Thoracic aorta (tissue), 2 donors: ENCODE results near the gene LMO7. TPM values are rescaled to one million over a fixed set of nuclear protein-coding genes. Genes with fewer than 3 reads are reported as not detected.
"Not testable (repeated sequence)": the region's sequence is repeated elsewhere in the genome, so short reads cannot be mapped to it uniquely, and the experiment has no call there.

Experiments used
- ATAC-seq: fragments of 150-250 bp; one replicate; pipeline ENCODE4 v1.8.0; 2017; ENCODE audit warnings: low read depth; ENCODE audit not compliant: insufficient number of reproducible peaks, low FRiP score
- DNase-seq: peaks from one replicate; pipeline ENCODE4 v3.0.0-alpha.2; 2020; ENCODE audit warnings: low spot score
- H3K27ac ChIP-seq, 2 donors: fragments of 200-600 bp; sonication (generic); 1 replicate in 1 of 2; 2 replicates in 1 of 2; pipeline ENCODE4 v1.5.1; 2016; ENCODE audit warnings: mild to moderate bottlenecking in 2 of 2, moderate library complexity in 2 of 2
- H3K27me3 ChIP-seq: fragments of 200-600 bp; sonication (generic); replicated peaks from 2 replicates; pipeline ENCODE4 v1.6.0; 2016; ENCODE audit warnings: mild to moderate bottlenecking; ENCODE audit not compliant: insufficient read depth
- H3K36me3 ChIP-seq: fragments of 200-600 bp; sonication (generic); one replicate; pipeline ENCODE4 v1.5.1; 2016
- H3K4me1 ChIP-seq, 2 donors: fragments of 200-600 bp; sonication (generic); 1 replicate in 1 of 2; 2 replicates in 1 of 2; pipeline versions ENCODE4 v1.5.1 to v1.6.0; 2016; ENCODE audit warnings: low read depth in 2 of 2, mild to moderate bottlenecking in 1 of 2; ENCODE audit not compliant: control insufficient read depth in 1 of 2
- H3K4me3 ChIP-seq: fragments of 200-600 bp; sonication (generic); 2 replicates; pipeline ENCODE4 v1.5.1; 2016; ENCODE audit warnings: mild to moderate bottlenecking
- H3K9me3 ChIP-seq: fragments of 200-600 bp; sonication (generic); 2 replicates; pipeline ENCODE4 v1.5.1; 2016
- CTCF ChIP-seq: fragments of 200-600 bp; sonication (generic); IDR thresholded peaks from one replicate; pipeline ENCODE4 v1.5.1; 2019; ENCODE audit warnings: antibody characterized with exemption
- total RNA-seq, 2 donors: library from RNA; depleted of rRNA; stranded (reverse); fragments of >200 nt; gene quantifications; one replicate each; pipeline versions ENCODE4 v1.1.0 to v1.2.3, GENCODE V29; 2016

Gene LMO7
- total RNA-seq, 2 donors from 2014 or later = 76.3 to 89.9 TPM

GRCh38 chr13:75771818-75772217 lies 135.7 kb downstream of the LMO7 start:
- no peaks in the 10 kb centered on the region for H3K27me3 ChIP-seq
- no peak for TF ChIP-seq CTCF
- no peak overlapping the region for H3K4me3 ChIP-seq
- peaks cover 0 to 39% of the 10 kb centered on the region in 2 donors for H3K4me1 ChIP-seq
- H3K9me3 ChIP-seq = no peaks in the 10 kb centered on the region
- H3K27ac ChIP-seq = no peak overlapping the region
- DNase-seq (no peak), ATAC-seq (no peak)
- H3K36me3 ChIP-seq = no peaks in the 10 kb centered on the region

- Histone ChIP-seq H3K4me3 (no peak overlapping the region), H3K36me3 (no peaks in the 10 kb centered on the region), H3K27me3 (no peaks in the 10 kb centered on the region), H3K9me3 (no peaks in the 10 kb centered on the region), H3K4me1 (peaks cover 0 to 40% of the 10 kb centered on the region in 2 donors), H3K27ac (no peak overlapping the region)
- TF ChIP-seq CTCF = no peak
- DNase-seq (no peak), ATAC-seq (no peak)
Observed at GRCh38 chr13:75774176-75774575, 138.0 kb downstream of the LMO7 start.

- no peak overlapping the region for H3K4me3 ChIP-seq
- H3K27ac ChIP-seq = no peak overlapping the region
- no peak for DNase-seq
- no peak for TF ChIP-seq CTCF
- no peaks in the 10 kb centered on the region for H3K9me3 ChIP-seq
- H3K36me3 ChIP-seq = no peaks in the 10 kb centered on the region
- no peaks in the 10 kb centered on the region for H3K27me3 ChIP-seq
- H3K4me1 ChIP-seq = peaks cover 0 to 20% of the 10 kb centered on the region in 2 donors
- ATAC-seq = no peak
Observed at GRCh38 chr13:75776550-75776949, 140.4 kb downstream of the LMO7 start.

GRCh38 chr13:75779393-75779792 lies 143.3 kb downstream of the LMO7 start:
- Histone ChIP-seq H3K4me3 (no peak overlapping the region), H3K9me3 (no peaks in the 10 kb centered on the region)
- TF ChIP-seq CTCF = no peak

GRCh38 chr13:75780103-75780502 lies 144.0 kb downstream of the LMO7 start:
- not testable (repeated sequence) for ATAC-seq, H3K4me3 ChIP-seq, H3K27ac ChIP-seq, H3K36me3 ChIP-seq, H3K27me3 ChIP-seq, DNase-seq, H3K9me3 ChIP-seq
- H3K4me1 ChIP-seq = peaks cover 7 to 26% of the 10 kb centered on the region in 2 donors

More at GRCh38 chr13:75779393-75779792, 143.3 kb downstream of the LMO7 start:
- H3K27ac ChIP-seq = no peak overlapping the region
- H3K27me3 ChIP-seq = no peaks in the 10 kb centered on the region
- H3K36me3 ChIP-seq = no peaks in the 10 kb centered on the region
- ATAC-seq = no peak
- H3K4me1 ChIP-seq = peaks cover 0 to 20% of the 10 kb centered on the region in 2 donors
- no peak for DNase-seq

GRCh38 chr13:75782985-75783384 lies 146.9 kb downstream of the LMO7 start:
- TF ChIP-seq CTCF = no peak

More at GRCh38 chr13:75782985-75783384, 146.9 kb downstream of the LMO7 start:
- no peaks in the 10 kb centered on the region for H3K9me3 ChIP-seq
- H3K4me3 ChIP-seq = no peak overlapping the region
- DNase-seq (no peak), ATAC-seq (no peak)
- H3K4me1 ChIP-seq = peaks cover 8 to 45% of the 10 kb centered on the region in 2 donors
- H3K27me3 ChIP-seq = no peaks in the 10 kb centered on the region
- H3K36me3 ChIP-seq = no peaks in the 10 kb centered on the region
- no peak overlapping the region for H3K27ac ChIP-seq
